GM19328 (cell line): ENCODE measurements around the gene HOMEZ.
A peak's percentile ranks its signal among the peaks of the same experiment; 100 is the strongest.

Source experiments
- ATAC-seq: cut with Tn5 transposase; IDR thresholded peaks from one replicate; pipeline ENCODE4 v1.9.1; 2021; ENCODE audit warnings: mild to moderate bottlenecking, moderate library complexity; ENCODE audit not compliant: unreplicated experiment

The HOMEZ gene

GRCh38 chr14:23307687-23308644 is 22.0 kb upstream of the HOMEZ start:
- no peak for ATAC-seq

GRCh38 chr14:23307146-23307530 is 21.2 kb upstream of the HOMEZ start:
- ATAC-seq, result no peak

DNA sequence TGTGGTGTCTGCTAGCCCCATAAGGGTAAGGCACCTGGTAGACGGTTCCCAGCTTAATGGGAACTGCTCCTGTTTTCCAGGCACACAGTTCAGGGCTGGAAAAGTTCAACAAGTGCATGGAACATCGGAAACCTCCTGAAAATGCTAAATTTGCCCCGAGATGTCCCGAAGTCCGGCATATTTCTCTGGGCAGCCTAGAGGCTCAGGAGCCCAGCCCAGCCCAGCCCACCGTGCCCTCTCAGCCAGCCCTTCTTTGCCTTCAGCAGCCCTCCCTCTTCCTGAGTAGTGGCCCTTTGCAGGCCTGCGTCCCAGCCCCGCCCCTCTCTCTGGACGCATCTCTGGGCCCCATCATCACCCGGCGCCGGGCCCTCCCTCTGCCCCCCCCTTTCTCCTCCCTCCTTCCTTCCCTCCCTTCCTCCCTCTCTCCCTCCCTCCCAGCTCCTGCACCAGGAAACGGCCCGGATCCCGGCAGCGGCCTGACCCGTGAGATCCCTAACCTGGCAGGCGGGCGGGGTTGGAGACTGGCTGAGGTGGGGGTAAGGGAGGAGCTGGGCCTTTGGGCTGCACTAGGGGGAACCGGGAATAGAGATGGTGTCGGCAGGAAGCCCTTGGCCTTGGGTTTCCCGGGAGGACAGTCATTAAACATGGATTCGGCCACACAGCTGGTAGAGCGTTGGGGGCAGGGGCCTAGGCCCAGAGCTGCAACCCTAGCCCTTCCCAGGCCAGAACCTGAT is 20.6 kb upstream of the HOMEZ start, which contains the start of gene BCL2L2:
BCL2L2 (plus strand) TSS at position 422 of the 734 bp plus-strand sequence. CDS start 935 bp downstream, outside the sequence.
- peak; percentile 22 for ATAC-seq

DNA sequence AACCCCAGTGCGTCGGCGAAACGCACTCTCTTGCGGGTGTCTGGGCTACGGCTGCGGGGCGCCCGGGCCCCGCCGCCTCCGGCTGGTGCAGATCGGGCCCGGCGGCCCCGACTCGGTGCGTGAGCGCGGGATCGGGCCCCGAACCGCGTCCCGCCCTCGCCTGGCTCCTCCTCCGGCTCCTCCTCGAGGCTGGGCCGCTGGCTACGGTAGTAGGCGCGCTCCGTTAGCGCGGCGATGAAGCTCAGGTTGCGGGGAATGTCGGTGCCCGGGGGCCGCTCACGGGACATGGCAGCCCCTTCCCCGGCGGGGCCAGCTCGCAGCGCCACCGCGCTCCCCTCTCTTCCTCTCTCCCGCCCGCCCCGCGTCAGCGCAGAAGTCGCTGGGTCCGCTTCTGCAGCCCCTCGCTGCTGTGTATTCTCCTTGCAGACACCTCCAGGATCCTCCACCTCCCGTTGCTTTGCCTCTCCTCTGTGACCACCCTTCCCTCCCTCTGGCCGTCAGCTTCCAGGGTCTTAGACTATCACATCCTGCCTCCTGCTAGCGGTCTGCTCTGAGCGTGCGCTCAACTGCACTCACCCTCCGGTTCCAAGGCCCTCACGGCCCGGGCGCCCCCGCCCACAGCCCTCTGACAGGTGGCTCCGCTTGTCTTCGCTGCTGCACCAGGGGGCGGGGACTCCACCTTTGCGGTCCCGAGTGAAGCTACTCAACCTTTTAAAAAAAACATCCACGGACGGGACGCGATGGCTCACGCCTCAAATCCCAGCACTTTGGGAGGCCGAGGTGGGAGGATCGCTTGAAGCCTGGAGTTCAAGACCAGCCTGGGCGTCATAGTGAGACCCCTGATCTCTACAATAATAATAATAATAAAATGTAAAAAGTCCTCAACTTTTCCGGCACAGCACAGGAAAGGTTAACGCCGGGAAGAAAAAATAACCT is 16.6 kb upstream of the HOMEZ start, which contains the start of gene PPP1R3E:
PPP1R3E (minus strand) TSS at position 570 of the 936 bp plus-strand sequence; CDS start at position 287, 283 bp downstream.
- ATAC-seq, result peak; percentile 25

GRCh38 chr14:23301969-23302289 is 16.0 kb upstream of the HOMEZ start:
- ATAC-seq, result peak; percentile 9

DNA sequence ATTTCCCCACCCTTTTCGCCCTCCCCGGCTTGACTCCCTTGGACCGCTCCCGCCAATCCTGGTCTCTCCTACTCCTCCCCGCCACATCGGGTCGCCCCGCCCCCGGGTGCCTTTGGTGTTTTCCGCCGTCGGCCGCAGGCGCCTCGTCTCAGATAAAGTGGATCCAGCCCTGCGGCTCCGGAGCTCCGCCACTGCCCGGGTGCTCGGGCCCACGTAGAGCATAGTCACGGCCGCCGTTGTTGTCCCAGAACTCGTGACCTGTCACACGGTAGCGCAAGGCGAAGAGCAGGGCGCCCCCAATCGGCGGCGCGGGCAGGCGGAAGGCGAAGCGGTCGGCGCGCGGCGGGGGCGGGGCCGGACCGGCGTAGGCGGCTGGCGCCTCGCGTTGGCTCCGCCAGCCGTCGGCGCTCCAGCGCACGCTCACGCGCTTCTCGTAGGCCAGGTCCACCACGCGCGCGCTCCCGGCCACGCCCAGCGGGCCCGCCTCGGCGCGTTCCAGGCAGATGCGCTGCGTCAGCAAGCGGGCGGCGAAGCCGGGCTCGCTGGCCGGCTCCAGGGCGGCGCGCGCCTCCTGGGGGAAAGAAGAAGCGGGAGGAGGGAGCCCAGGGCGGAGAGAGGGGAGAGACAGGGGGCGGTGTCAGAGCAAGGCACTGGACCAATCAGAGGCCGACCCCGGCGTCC is 15.5 kb upstream of the HOMEZ start:
- peak; percentile 74 for ATAC-seq

DNA sequence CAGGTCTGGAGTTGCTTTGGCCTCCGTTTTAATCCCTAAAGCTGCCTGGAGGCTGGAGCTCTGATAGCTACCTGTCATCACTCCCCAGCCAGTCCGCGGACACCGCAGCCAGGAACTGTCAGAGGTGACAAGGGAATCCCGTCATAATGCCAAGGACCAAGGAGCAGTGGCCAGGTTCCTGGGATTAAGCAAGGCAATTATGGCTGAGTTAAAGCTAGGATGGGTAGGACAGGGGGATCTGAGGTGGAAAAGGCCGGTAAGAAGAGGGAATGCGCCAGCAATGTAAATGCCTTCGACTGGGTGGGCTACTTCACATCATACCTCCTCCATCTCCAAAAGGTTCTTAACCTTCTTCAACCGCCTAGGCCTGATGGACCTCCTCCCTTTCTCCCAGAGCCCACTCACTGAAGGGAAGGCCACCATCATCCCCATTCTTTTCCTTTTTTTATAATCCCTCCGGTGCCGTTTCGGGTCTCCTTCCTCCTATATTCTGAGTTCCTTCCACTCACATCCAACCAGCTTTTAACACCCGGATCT is 14.8 kb upstream of the HOMEZ start:
- ATAC-seq, result no peak

DNA sequence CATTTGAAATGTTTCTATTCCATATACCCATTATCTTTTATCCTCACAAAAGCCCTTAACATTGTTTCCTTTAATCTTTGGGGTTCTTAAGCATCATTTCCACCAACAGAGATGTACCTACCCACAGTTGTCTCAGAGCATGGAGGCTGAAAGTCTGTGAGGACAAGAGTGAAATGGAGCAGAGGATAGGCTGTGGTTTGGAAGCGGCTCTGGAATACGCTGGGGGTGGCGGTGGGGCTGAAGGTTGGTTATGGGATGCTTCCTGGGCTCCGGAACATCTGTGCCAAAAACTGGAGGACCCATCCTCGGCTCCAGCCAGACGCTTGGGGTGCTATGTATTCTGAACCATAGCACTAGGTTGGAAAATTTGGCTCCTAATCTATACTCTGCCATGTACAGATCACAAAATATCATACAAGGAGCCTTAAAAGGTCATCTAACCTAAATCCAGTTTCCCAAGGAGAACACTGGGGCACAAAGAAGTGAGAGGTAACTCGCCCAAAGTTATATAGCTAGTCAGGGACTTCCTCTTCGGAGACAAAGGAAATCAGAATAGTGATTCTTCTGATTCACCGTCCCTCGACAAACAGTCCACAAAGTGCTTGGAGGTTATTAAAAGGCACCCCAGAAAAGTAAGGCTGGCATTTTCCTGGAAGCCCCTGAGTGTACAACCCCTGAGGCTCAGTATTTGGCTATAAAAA is 14.2 kb upstream of the HOMEZ start:
- no peak for ATAC-seq

DNA sequence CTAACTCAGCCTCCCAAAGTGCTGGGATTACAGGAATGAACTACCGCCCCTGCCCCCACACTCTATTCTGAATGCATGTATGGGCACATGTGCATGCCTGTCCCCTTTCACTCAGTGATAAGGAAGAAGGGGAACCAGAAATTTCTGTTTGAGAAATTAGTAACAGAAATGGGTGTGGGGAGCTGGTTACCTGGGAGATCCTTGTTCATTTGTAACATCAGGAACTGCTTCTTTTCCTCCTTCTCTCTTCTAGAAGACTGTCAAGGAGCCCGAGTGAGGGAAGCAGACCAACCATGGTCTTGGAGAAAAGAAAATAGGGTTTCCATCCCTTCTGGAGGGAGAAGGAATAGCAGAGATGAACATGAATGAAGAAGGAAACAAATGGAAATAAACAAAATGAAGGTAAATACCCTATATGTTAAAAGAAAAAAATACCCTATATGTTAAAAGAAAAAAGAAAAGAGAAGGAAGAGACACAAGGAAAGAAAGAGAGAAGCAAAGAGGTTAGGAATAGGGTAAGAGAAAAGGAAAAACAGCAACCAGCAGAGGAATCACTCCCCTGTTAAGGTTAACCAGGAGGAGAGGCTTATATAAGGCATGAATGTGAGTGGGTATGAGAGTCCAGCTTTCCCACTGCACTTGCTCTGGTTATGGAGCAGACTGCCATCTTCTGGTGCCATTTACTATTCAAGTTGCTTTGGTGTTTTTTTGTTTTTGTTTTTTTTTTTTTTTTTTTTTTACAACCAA is 13.5 kb upstream of the HOMEZ start:
- ATAC-seq, result no peak

DNA sequence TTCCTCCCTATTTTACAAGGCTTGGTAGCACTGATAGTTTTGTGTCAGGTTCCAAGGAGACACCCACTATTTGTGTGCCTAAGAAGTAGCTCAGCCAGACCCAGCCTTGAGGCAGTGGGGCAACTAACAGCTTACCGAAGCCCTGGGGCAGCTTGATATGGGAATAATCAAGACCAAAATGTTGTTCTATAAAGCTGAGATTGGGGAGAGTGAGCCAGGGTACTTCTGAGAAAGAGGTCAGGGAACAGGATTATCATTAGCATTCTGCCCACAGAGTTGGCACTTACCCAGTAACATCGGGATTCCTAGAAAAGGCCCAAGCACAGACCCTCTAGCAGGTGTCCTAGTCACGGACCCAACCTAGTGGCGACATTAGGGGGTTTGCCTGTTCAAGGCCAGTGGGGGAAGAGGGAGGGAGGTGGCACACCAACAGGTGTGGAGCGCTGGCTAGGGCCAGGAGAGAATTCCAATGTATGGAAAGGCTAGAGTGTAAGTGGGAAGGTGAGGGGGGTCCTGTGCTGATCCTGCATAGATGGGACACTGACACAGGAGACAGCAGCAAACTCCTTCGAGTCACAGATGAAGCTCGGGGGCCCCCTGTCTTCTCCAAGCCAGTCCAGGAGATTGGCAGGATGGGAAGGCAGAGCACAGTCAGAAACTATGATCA is 11.8 kb upstream of the HOMEZ start:
- no peak for ATAC-seq

DNA sequence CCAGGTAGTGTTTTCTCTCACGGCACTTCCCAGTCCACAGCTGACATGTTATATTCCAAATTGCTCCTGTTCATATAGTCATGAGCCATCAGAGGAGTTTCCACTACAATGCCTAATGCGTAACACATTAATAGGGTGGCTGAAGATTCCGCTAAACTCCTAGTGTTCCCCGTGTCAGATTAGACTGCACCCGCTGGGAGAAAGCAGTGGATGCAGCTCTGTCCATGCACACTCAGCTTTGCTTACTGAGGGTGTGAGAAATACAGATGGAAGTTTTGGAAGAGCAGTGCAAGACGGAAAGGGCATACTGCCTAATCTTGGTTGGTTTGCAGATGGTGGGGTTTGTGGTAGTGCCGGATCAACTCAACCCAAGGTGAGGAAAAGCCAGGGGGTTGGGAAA is 11.2 kb upstream of the HOMEZ start:
- no peak for ATAC-seq

DNA sequence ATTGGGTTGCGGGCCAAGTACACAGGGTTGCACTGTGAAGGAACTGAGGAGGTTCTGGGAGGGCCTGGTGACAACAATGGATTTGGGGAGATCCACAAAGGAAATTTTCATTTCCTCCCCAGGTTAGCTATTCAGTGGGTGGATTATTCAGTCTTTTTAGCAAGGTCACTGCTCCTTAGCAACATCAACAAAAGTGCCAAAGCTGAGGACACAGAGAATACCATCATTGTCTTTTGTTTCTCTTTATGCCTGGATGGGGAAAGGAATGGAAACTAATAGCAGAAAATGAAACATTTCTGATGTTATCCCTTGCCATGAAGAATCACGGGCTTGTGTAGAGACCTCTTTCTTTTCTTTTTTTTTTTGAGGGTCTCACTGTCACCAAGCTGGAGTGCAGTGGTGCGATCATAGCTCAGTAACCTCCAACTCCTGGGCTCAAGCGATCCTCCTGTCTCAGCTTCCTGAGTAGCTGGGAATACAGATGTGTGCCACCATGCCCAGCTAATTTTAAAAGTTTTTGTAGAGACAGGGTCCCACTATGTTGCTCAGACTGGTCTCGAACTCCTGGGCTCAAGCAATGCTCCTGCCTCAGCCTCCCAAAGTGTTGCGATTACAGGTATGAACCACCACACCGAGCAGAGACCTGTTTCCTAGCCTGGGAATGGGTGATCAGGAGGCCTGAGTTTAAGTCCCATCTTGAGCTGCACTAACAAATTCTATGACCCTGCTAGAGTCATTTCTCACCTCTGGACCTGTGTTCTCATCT is 10.3 kb upstream of the HOMEZ start:
- no peak for ATAC-seq

GRCh38 chr14:23294734-23295561 is 9.0 kb upstream of the HOMEZ start:
- no peak for ATAC-seq

DNA sequence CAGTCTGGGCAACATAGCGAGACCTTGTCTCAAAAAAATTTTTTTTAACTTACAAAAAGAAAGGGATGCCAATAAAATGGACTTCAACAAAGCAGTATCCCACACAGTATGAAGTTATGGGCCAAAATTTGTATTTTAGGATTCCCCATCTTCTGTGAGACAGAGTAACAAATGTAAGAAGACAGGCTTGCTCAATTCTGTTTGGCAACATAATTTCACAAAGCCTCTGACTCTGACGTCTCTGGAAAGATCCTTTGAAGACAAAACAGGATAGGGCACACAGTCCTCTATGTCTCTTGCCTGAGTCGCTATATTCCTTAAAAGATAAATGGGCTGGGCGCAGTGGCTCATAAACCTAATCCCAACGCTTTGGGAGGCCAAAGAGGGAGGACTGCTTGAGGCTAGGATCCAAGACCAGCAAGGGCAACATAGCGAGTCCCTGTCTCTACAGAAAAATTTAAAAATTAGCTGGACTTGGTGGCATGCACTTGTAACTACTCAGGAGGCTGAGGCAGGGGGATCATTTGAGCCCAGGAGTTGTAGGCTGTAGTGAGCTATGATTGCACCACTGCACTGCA is 1.1 kb upstream of the HOMEZ start:
- ATAC-seq, result no peak

DNA sequence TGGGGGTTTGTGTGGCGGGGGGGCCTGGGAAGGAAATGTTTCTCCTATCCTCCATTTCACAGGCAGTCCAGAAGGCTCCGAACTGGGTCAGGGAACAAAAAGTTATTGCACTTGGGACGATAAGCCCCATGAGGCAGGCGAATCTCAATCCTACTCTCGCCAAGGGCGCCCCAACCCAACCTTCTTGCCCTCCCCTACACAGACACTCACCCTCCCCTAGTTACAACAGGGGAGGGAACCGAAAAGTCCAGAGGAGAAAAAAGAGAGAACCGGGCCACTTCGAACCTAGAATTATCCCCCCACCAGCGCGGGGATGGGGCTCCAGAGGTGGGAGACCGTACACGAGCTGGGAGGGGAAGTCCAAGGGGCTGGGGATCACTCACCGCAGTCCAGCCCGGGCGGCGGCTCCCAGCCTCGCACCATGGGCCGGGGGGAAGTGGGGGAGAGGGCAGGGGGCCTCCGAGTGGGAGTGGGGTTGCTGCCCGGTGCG is 357 bp downstream of the HOMEZ start:
- peak; percentile 28 for ATAC-seq
